Adrenal gland (tissue), 5 donors: ENCODE results near the gene CDC73.

Source experiments
- POLR2A ChIP-seq, 2 donors: fragments of 450-650 bp; IDR thresholded peaks; one replicate each; pipeline ENCODE4 v1.6.1; 2017; ENCODE audit warnings: antibody characterized with exemption in 2 of 2, mild to moderate bottlenecking in 2 of 2, moderate library complexity in 1 of 2
- TF ChIP-seq, protein P1 (sequence below), 6 experiments: fragments of 450-650 bp in 4 of 6; fragments of 200-600 bp in 2 of 6; sonication (generic) in 1 of 6; IDR thresholded peaks; 1 replicate in 5 of 6; 2 replicates in 1 of 6; pipeline versions ENCODE4 v1.5.1 to v1.8.0; 2016 to 2021; ENCODE audit warnings: antibody characterized with exemption in 6 of 6, mild to moderate bottlenecking in 2 of 6, moderate library complexity in 1 of 6
- donor health status: DM: no; HTN: no; CAD: no.

DNA sequence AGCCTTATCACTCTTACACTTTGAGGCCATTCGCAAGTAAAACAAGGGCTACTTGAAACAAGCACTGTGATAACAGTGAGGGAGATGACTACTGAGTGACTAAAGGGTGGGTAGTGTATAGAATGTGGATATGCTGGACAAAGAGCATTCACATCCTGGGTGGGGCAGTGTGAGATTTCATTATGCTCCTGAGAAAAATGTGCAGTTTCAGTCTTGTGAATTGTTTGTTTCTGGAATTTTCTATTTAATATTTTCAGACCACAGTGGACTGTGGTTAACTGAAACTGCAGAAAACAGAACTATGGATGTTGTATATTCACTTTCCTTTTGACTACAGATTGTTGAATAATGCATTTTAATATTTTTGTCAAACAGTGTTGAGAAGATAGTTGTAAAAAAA is 89.7 kb downstream of the CDC73 start:
- TF ChIP-seq POLR2A (IDR thresholded peaks at IDR 0.05) = no peak
- TF ChIP-seq, protein P1, sequence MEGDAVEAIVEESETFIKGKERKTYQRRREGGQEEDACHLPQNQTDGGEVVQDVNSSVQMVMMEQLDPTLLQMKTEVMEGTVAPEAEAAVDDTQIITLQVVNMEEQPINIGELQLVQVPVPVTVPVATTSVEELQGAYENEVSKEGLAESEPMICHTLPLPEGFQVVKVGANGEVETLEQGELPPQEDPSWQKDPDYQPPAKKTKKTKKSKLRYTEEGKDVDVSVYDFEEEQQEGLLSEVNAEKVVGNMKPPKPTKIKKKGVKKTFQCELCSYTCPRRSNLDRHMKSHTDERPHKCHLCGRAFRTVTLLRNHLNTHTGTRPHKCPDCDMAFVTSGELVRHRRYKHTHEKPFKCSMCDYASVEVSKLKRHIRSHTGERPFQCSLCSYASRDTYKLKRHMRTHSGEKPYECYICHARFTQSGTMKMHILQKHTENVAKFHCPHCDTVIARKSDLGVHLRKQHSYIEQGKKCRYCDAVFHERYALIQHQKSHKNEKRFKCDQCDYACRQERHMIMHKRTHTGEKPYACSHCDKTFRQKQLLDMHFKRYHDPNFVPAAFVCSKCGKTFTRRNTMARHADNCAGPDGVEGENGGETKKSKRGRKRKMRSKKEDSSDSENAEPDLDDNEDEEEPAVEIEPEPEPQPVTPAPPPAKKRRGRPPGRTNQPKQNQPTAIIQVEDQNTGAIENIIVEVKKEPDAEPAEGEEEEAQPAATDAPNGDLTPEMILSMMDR (IDR thresholded peaks at IDR 0.05) = no peak
